HG02943 (cell line): ENCODE data around the gene B3GLCT.

ENCODE experiments used
- ATAC-seq: cut with Tn5 transposase; IDR thresholded peaks from one replicate; pipeline ENCODE4 v1.9.1; 2021; ENCODE audit warnings: mild to moderate bottlenecking, low read depth, moderate library complexity; ENCODE audit not compliant: unreplicated experiment

The B3GLCT gene

GRCh38 chr13:31267126-31267784 lies 67.5 kb downstream of the B3GLCT start:
- ATAC-seq, result no peak

DNA sequence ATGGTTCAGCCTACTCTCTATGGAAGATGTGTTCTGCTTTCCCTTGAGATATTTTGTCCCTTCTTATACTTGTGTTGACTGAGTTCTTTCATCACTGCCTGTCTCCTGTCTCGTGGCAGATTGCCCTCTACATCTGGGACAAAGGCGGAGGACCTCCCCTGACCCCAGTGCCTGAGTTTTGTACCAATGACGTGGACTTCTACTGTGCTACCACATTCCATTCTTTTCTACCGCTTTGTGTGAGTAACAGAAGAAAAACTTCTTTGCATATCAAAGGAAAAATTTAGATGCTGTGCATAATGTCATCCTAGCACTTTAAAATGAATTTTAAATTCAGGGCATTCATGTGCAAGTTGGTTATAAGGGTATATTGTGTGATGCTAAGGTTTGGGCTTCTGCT lies 74.6 kb downstream of the B3GLCT start:
- no peak for ATAC-seq

- ATAC-seq, result no peak
Measured at GRCh38 chr13:31276421-31276820, 76.6 kb downstream of the B3GLCT start.

DNA sequence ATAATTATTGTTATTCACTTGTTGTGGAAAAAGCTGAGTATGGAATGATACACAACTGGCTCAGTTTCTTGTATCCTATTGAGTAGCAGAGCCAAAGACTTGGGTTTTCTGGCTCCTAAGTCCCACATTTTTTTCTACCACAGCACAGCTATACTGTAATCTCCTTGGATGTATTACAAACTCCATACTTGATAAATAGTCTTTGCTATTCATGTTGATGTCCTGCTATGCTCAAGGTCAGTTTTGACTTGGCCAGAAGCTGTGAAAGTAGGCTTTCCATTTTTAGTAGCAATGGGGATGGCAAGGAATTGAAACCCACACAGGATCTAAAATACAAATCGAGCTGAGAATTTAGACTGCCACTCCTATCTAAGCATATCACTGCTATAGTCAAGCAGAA lies 79.1 kb downstream of the B3GLCT start:
- no peak for ATAC-seq

GRCh38 chr13:31282741-31283455 lies 83.1 kb downstream of the B3GLCT start:
- no peak for ATAC-seq

DNA sequence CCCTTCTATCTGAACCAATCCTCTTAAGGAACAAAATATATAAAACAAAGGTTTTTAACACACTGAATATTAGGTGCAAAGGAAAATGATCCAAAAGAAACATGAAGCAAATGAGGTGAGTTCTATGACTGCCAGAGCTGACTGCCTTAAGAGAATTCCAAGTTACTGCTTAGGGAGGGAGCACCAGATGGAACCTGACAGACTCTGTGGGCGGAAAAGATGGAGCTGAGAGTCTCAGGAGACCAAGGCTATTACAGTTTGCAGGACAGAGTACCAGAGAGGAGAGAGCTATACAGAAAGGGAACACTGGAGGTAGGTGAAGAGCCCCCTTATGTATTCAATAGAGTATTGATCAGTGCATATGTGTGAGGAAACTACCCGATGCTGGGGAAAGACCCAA lies 87.2 kb downstream of the B3GLCT start:
- no peak for ATAC-seq

DNA sequence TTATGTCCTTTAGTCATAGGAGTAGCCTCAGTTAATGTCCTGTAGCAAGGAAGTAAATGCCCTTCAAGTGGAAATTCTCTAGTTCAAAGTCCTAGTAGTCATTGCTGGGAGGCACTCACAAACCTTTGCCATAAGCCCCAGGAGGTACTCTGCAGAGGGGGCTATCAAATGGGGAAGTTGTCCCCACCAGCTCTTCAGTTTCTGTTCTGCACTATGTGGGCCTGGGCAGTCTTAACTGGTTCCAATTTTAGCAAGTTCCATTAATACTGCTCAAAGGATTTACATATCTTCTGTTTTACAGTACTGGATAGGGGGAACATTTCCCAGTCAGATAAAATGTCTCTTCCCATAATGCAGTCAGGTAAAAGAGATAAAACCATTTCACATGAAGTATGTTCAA lies 101.3 kb downstream of the B3GLCT start:
- no peak for ATAC-seq

DNA sequence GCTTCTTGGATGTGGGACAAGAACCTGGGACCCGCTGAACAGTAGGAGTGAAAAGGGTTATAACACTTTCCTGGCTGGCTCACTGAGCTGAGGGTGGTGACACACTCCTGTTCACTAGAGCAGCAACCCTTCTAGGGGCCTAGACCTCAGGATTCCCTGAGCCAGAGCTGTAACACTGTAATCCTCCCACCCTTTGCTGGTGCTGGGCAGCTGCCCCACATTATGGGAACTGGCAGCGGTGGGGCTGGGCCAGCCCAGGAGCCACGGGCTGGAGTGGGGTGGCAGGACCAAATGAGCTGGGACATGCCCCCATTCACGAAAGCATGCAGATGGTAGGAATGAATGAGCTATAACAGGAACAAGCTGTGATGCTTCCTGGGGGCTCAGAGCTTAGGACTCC lies 110.6 kb downstream of the B3GLCT start:
- no peak for ATAC-seq

- ATAC-seq, result no peak
Measured at GRCh38 chr13:31310786-31311185, 111.0 kb downstream of the B3GLCT start.

DNA sequence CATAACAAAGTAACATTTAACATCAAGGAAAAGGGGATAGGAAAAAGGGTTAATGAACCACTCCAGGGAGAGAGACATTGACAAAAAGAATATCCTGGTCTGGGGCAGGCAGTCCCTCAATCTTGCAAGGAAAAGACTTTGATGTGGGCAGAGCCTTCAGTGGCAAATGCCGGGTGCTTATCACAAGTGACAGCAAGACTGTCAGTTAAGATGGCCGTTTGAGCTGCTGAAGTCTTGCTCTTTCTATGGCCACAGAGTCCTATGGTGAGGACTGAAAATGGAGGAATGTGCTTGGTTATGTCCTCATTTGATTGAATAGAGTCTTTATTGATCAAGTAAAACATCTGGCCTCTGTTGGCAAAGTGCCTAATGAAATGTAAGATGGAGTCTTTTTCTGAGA lies 112.1 kb downstream of the B3GLCT start:
- ATAC-seq, result no peak

DNA sequence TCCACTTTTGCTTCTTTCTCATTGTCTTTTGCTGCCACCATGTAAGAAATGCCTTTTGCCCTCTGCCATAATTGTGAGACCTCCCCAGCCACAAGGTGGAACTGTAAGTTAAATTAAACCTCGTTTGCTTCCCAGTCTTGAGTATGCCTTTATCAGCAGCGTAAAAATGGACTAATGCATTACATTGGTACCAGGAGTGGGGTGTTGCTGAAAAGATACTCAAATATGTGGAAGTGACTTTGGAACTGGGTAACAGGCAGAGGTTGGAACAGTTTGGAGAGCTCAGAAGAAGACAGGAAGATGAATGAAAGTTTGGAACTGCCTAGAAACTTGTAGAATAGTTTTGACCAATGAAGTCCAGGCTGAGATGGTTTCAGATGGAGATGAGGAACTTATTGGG lies 115.2 kb downstream of the B3GLCT start:
- ATAC-seq, result no peak

GRCh38 chr13:31320946-31321345 lies 121.2 kb downstream of the B3GLCT start:
- no peak for ATAC-seq

- ATAC-seq, result no peak
Measured at GRCh38 chr13:31321457-31321856, 121.7 kb downstream of the B3GLCT start.

DNA sequence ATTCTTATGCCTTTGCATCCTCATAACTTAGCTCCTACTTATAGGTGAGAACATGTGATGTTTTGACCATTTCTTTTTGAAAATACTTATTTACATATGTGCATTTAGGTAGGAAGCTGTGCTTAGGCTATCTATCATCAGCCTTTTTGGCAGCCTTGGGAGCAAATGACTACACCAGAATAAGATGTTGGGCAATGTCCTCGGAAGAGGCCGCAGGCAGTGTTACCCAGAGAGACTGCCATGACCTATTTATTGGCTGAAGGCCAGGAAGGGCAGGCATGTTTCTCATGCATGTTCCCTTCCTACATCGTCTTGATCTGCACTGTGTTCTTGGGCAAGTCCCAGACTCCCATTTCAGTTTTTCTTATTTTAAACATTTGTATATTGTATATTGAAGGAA lies 122.3 kb downstream of the B3GLCT start:
- no peak for ATAC-seq

GRCh38 chr13:31322702-31323405 lies 123.1 kb downstream of the B3GLCT start:
- ATAC-seq, result no peak

DNA sequence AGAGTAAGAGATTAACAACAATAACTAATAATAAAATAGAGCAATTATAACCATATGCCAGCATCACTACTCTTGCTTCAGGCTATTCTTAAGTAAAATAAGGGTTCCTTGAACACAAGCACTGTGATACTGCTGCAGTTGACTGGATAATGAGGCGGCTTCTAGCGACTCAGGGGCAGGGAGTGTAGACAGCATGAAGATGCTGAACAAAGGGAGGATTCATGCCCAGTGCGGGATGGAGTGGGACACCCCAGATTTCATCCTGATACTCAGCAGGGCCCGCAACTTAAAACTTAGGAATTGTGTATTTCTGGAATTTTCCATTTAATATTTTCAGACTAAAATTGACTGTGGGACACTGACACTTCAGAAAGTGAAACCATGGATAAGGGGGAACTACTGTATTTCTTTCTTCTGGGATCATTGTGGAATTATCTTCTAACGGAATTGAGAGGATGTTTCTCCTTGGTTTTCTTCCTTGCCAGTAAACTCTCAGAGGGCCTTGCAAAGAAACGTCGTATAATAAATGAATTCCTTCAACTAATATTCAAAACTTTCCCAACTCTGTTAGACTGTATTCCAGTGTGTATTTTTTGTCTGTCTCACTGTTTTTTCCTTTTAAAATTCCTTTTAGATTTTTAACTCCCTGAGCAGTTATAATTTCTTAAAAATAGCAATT lies 127.5 kb downstream of the B3GLCT start:
- no peak for ATAC-seq

- ATAC-seq, result no peak
Measured at GRCh38 chr13:31328549-31329235, 128.9 kb downstream of the B3GLCT start.

DNA sequence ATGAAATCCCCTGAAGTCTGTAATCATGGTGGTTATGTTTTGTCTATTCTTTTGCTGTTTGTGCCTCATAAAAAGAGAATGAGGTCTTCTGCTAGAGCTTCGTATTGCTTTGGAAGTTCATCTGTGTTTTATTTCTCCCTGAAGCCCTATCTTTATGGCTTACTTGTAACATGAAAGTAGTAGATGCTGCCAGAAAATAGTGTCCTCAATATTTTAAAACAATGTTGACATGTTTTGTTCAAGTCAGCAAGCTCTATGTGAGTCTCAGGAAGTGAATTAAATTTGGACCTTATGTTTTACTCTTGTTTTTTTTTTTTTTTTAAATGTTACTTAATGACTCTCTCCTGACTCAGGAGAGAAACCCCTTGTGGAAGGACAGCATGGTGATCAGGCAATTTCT lies 130.5 kb downstream of the B3GLCT start:
- ATAC-seq, result no peak

- no peak for ATAC-seq
Measured at GRCh38 chr13:31331068-31331467, 131.3 kb downstream of the B3GLCT start.

DNA sequence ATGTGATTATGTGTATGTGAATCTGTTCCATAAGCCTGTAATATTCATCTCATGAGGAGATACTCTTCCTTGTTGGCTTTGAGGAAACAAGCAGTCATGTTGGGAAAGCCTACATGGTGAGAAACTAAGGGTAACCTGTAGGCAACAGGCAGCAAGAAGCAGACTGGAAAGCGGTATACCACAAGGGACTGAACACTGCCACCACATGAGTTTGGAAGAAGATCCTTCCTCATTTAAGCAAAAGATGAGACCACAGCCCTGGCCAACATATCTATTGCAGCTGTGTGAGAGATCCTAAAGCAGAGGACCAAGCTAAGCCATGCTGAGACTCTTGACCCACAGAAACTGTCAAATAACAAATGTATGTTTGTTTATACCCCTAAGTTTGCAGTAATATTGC lies 134.8 kb downstream of the B3GLCT start:
- no peak for ATAC-seq
